ENCODE data around the gene RGL2. TPM values are rescaled to one million over a fixed set of nuclear protein-coding genes. Genes with fewer than 3 reads are reported as not detected.
A peak's percentile ranks its signal among the peaks of the same experiment; 100 is the strongest.

RGL2 gene
- total and polyA plus RNA-seq, 2 donors (not counting 3 experiments of a cell fraction or from before 2014, with no cell fraction given): 87.7 to 90.3 TPM

- Histone ChIP-seq H3K9me3 (replicated peaks; ENCODE audit: control insufficient read depth, insufficient read depth, low read length) (no peaks in the 10 kb centered on the region), H3K9me1 (replicated peaks; ENCODE audit: control insufficient read depth, extremely low read depth, insufficient read depth, low read length) (no peaks in the 10 kb centered on the region), H3K4me3 (replicated peaks in 1 of 3; ENCODE audit: insufficient read depth in 1 of 3, low read depth in 1 of 3, low read length in 3 of 3) (peak overlapping the region; percentile 70 to 86 (median 83)), H2AFZ (ENCODE audit: low read depth, low read length) (no peak overlapping the region), H3K27ac (ENCODE audit: insufficient read depth, low read depth, low read length) (peak overlapping the region; percentile 85), H4K20me1 (replicated peaks; ENCODE audit: control insufficient read depth, extremely low read depth, insufficient read depth, low read length) (peaks cover 5% of the 10 kb centered on the region), H3K4me1 (ENCODE audit: control insufficient read depth, extremely low read depth, insufficient read depth, low read length) (peaks cover 48% of the 10 kb centered on the region), H3K79me2 (ENCODE audit: control insufficient read depth, insufficient read depth, low read length) (peaks cover 48% of the 10 kb centered on the region), H3K9ac (replicated peaks; ENCODE audit: extremely low read depth, insufficient read depth, low read length) (peak overlapping the region; percentile 91), H3K36me3 (ENCODE audit: control insufficient read depth in 2 of 2, extremely low read depth in 1 of 2, insufficient read depth in 2 of 2, low read length in 2 of 2) (peaks cover 9 to 23% of the 10 kb centered on the region in 2 experiments), H3K27me3 (ENCODE audit: control insufficient read depth in 2 of 2, insufficient read depth in 2 of 2, low read length in 2 of 2) (no peaks in the 10 kb centered on the region), H3K4me2 (ENCODE audit: insufficient read depth, low read length) (peak overlapping the region; percentile 97)
- dilution Hi-C loops (cut with MboI; ENCODE audit: extremely low pct_ligation_motif_present, low sequenced_read_pairs) (no loop called here), intact Hi-C loops (cut with micrococcal nuclease) (loop anchor here (1.0 to 5.0 kb wide), 3 partner anchors 27 to 155 kb away; partner anchors contain the start of genes RXRB and SLC39A7)
- ChIA-PET CTCF (interaction anchor here (1.0 to 2.1 kb wide), 4 partner anchors 11 to 27 kb away, joined by 3 to 9 read pairs (median 6); partner anchors contain the start of gene RGL2), POLR2A (interaction anchor here (0.9 to 1.7 kb wide), 7 partner anchors 10 to 301 kb away, joined by 3 to 10 read pairs (median 5); partner anchors contain the start of genes RING1 and ZBTB22)
- TSS peak; percentile 60 for BruUV-seq (replicated peaks)
- FAIRE-seq (no peak), DNase-seq (ENCODE audit: low read depth, low spot score) (no peak)
- TF ChIP-seq POLR2AphosphoS5 (IDR thresholded peaks at IDR 0.05; ENCODE audit: insufficient read depth, low read depth, low read length) (no peak), CTCF (IDR thresholded peaks at IDR 0.05; ENCODE audit: extremely low read depth in 1 of 2, insufficient read depth in 1 of 2, low read depth in 1 of 2, low read length in 2 of 2) (no peak), POLR2A (IDR thresholded peaks at IDR 0.05; ENCODE audit: low read depth, low read length) (no peak), GATA2 (IDR thresholded peaks at IDR 0.05; ENCODE audit: insufficient read depth, insufficient read length, low read depth, low read length) (no peak), MAX (IDR thresholded peaks at IDR 0.05; ENCODE audit: insufficient read depth, insufficient read length) (no peak), FOS (IDR thresholded peaks at IDR 0.05; ENCODE audit: borderline replicate concordance, insufficient read depth, low read length) (no peak), JUN (IDR thresholded peaks at IDR 0.05; ENCODE audit: borderline replicate concordance, insufficient read depth, insufficient read length, low read depth) (no peak)
Observed at GRCh38 chr6:33272275-33273128, 26.2 kb downstream of the RGL2 start.

Measured in endothelial cell of umbilical vein (primary cell).